Skeletal muscle satellite cell (primary cell): Measurements from ENCODE around the gene SLC26A2.
A peak's percentile ranks its signal among the peaks of the same experiment; 100 is the strongest.

Experiments
- H3K27me3 ChIP-seq: 2 replicates; pipeline ENCODE4 v1.7.0; 2013; ENCODE audit warnings: low read length; ENCODE audit not compliant: control insufficient read depth, insufficient read depth
- H3K36me3 ChIP-seq: 2 replicates; pipeline ENCODE4 v1.7.0; 2013; ENCODE audit warnings: mild to moderate bottlenecking, control low read depth, low read length; ENCODE audit not compliant: insufficient read depth
- H3K4me1 ChIP-seq: 2 replicates; pipeline ENCODE4 v1.7.0; 2013; ENCODE audit warnings: low read length; ENCODE audit not compliant: control insufficient read depth, insufficient read depth
- H3K4me2 ChIP-seq: 2 replicates; pipeline ENCODE4 v1.7.0; 2013; ENCODE audit warnings: mild to moderate bottlenecking, low read length
- H3K4me3 ChIP-seq: 2 replicates; pipeline ENCODE4 v1.7.0; 2013; ENCODE audit warnings: low read length
- H3K9ac ChIP-seq: 2 replicates; pipeline ENCODE4 v1.7.0; 2013; ENCODE audit warnings: mild to moderate bottlenecking, low read depth, low read length, moderate library complexity
- H3K9me3 ChIP-seq: replicated peaks from 2 replicates; pipeline ENCODE4 v1.7.0; 2013; ENCODE audit warnings: mild to moderate bottlenecking, control low read depth, low read length

SLC26A2 gene

DNA sequence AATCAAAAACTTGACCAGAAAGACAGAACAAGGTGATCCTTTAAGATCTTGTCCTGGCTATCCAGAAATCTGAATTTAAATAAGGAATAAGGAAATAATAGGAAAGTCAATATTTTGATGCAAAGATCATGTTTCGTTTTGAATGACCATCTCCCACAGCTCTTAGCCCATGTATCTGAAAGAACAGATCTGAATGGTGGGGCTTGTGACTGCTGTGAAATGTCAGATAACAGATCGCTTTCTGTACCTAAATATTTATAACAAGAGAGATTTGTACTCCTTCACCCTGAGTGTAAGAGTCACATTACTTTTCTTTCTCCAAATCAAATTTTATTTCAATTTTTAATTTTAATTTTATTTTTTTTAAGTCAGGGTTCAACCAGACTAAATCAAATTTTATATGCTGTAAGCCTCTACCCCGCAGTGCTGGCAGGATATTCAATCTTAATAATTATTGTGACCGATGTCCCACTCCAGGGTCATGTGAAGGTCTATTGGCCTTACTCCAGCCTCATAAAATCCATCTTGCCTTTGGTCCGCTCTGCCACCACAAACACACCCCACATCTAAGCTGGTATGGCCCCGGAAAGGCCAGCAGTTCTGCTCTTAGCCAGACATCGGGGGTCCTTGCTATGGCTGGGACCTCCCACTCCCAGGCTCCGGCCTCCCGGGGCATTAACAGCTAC, 7.0 kb upstream of the SLC26A2 start:
- no peak overlapping the region for H3K9ac ChIP-seq
- H3K9me3 ChIP-seq, result no peaks in the 10 kb centered on the region
- H3K27me3 ChIP-seq, result no peaks in the 10 kb centered on the region
- H3K36me3 ChIP-seq, result no peaks in the 10 kb centered on the region
- H3K4me3 ChIP-seq, result no peak overlapping the region
- H3K4me2 ChIP-seq, result no peak overlapping the region
- no peaks in the 10 kb centered on the region for H3K4me1 ChIP-seq

DNA sequence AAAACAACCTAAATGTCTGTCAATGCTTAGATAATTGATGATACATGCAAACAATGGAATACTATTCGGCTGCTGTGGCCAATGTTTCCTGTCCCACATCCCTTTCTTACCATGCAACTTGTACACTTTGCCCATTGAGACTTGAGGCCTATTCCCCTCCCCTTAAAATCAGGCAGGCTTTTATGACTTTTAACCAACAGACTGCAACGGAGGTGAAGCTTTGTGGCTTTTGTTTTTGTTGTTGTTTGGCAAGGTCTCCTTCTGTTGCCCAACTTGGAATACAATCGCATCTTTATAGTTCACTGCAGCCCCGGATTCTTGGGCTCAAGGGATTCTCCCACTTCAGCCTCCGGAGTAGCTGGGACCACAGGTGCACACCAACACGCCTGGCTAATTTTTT, 5.8 kb upstream of the SLC26A2 start:
- H3K36me3 ChIP-seq, result no peaks in the 10 kb centered on the region
- peaks cover 4% of the 10 kb centered on the region for H3K4me1 ChIP-seq
- no peaks in the 10 kb centered on the region for H3K27me3 ChIP-seq
- H3K9ac ChIP-seq, result no peak overlapping the region
- no peak overlapping the region for H3K4me2 ChIP-seq
- no peak overlapping the region for H3K4me3 ChIP-seq
- H3K9me3 ChIP-seq, result no peaks in the 10 kb centered on the region

DNA sequence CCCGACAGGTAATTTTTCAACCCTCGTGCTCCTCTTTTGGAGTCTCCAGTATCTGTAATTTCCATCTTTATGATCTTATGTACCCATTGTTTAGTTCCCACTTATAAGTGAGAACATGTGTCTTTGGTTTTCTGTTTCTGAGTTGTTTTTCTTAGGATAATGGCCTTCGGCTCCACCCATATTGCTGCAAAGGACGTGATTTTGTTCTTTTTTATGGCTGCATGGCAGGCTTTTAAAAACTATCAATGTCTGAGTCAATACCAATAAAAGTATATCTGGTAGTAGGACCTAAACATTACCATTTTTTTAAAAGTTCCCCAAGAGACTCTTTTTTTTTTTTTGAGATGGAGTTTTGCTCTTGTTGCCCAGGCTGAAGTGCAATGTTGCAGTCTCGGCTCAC, 3.9 kb upstream of the SLC26A2 start:
- no peak overlapping the region for H3K9ac ChIP-seq
- H3K27me3 ChIP-seq, result no peaks in the 10 kb centered on the region
- H3K4me2 ChIP-seq, result no peak overlapping the region

DNA sequence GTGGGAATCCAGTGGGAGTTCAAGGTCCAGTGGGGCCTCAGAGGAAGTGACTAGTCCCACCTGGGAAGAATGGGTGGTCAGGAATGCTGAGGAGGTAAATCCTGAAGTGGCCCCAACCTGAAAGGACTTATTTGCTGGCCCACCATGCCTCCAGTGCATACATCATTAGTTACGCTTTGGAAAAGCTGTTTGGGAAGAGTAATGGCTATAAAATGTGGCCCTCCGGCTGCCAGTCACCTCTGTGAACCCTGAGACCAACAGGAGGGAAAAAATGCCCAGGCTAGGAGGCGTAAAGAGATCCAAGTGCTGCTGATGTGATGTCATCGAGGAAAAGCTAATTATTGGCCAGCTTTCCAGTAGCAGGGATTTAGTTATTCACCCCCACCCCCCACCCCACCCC, 2.7 kb upstream of the SLC26A2 start:
- Histone ChIP-seq H3K4me2 (no peak overlapping the region), H3K9ac (no peak overlapping the region), H3K9me3 (no peaks in the 10 kb centered on the region), H3K36me3 (peaks cover 3% of the 10 kb centered on the region), H3K27me3 (no peaks in the 10 kb centered on the region), H3K4me3 (no peak overlapping the region), H3K4me1 (peaks cover 18% of the 10 kb centered on the region)

More for the DNA sequence above, 3.9 kb upstream of the SLC26A2 start:
- Histone ChIP-seq H3K36me3 (no peaks in the 10 kb centered on the region), H3K4me1 (peaks cover 16% of the 10 kb centered on the region), H3K9me3 (no peaks in the 10 kb centered on the region), H3K4me3 (no peak overlapping the region)

DNA sequence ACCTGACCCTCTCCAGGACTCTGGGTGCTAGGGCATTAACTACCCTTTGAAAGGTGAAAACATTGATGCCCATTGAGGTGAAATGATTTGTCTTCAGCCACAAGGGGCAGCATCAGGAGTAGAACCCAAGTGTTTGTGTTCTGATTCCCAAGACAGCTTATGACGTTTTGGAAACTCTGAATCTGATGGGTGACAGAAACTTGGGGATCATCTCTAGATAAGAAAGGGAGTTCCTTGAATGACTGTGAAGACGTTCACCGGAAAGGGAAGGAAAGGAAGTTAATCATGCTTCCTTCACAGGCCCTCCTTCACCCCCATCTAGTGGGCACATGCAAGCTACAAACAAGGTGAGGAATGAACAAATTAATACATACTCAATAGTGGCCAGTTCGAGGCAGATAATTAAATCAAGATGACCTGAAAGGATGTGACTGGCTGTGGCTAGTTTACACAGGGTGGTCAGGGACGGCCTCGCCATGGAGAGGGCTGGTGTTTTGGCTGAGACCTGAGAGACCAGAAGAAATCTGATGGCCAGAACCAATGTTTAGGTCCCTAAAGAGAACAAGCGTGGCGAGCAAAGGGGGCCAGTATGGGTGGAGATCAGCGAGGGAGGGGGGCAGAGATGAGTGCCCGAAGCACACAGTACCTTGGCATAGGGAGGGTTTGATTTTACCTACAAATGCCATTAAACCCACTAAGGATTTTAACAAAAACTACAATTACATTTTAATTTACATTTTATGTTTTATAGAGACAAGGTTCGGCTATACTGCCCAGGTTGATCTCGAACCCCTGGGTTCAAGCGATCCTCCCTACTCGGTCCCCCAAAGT, 937 bp upstream of the SLC26A2 start:
- peak overlapping the region; percentile 89 for H3K9ac ChIP-seq

DNA sequence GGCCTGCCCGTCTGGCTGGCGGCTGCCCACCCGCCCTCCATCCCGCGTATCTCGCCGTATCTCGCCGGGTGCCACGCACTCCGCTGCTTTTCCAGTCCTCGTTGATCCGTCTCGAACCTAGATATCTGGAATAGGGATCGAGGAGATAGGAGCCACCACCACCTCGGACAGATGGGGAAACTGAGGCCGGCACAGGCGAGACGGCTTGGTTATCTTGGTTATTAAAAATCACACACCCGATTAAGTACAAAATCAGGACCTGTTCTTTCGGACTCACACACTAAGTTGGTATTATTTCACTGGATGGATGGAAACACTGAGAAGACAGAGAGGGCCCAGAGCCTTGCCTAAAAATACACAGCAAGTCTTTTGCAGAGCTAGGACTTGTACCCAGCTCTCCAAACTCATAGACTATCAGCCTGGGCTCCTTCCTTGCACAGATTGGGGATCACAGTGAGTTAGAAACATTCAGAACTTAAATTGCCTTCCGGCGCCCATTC, 678 bp downstream of the SLC26A2 start:
- Histone ChIP-seq H3K9me3 (no peaks in the 10 kb centered on the region), H3K36me3 (peaks cover 3% of the 10 kb centered on the region), H3K27me3 (no peaks in the 10 kb centered on the region), H3K9ac (peak overlapping the region; percentile 90), H3K4me2 (peak overlapping the region; percentile 96), H3K4me1 (peaks cover 18% of the 10 kb centered on the region), H3K4me3 (peak overlapping the region; percentile 97)

More for the DNA sequence above, 937 bp upstream of the SLC26A2 start:
- Histone ChIP-seq H3K9me3 (no peaks in the 10 kb centered on the region), H3K36me3 (peaks cover 3% of the 10 kb centered on the region), H3K27me3 (no peaks in the 10 kb centered on the region), H3K4me1 (peaks cover 18% of the 10 kb centered on the region), H3K4me3 (peak overlapping the region; percentile 97), H3K4me2 (peak overlapping the region; percentile 96)

DNA sequence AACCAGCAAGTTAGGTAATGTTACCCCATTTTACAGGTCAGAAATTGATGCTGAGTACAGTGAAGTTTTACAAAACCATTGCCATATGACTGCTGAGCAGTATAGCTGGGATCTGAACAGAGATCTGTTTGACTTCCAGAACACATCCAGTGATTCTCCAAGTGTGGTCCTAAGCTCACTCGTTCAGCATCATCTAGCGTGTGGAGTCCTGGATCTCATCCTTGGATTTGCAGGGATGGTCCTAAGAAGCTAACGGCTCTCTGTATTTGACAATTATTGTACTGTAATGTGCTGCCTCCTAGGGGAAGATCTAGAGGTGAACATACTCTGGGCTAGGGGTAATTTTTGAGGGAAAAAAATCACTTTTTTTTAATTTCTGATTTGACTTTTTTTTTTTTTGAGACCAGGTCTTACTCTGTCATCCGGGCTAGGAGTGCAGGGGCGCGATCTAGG, 1.4 kb downstream of the SLC26A2 start:
- Histone ChIP-seq H3K9ac (peak overlapping the region; percentile 90), H3K27me3 (no peaks in the 10 kb centered on the region), H3K4me1 (peaks cover 18% of the 10 kb centered on the region), H3K9me3 (no peaks in the 10 kb centered on the region), H3K4me3 (peak overlapping the region; percentile 97), H3K4me2 (peak overlapping the region; percentile 96), H3K36me3 (peaks cover 3% of the 10 kb centered on the region)

DNA sequence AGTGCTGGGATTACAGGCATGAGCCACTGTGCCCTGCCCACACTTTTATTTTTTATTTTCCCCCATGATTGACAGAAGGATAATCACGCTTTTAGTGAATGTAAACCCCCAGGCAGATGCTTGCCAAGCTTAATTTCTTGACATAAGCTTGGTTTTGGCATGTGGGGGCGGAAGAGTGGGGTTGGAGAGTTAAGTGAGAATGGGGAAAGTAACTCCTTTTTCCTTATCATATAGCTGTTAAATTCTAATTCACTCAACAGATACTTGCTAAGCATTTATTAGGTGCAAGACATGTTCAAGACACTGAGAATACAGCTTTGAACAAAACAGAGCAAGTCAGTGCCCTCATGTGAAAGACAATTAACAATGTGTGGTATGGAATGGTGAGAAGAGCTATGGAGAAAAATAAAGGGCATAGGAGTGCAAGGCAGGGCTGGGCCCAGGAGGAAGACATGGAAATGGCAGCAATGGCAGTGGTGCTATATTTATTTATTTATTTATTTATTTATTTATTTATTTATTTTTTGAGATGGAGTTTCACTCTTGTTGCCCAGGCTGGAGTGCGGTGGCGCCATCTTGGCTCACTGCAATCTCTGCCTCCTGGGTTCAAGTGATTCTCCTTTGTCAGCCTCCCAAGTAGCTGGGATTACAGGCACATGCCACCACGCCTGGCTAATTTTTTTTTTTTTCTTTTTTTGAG, 2.2 kb downstream of the SLC26A2 start:
- Histone ChIP-seq H3K4me3 (no peak overlapping the region), H3K4me2 (no peak overlapping the region), H3K9me3 (no peaks in the 10 kb centered on the region), H3K4me1 (peaks cover 18% of the 10 kb centered on the region), H3K27me3 (no peaks in the 10 kb centered on the region), H3K36me3 (peaks cover 3% of the 10 kb centered on the region), H3K9ac (no peak overlapping the region)

DNA sequence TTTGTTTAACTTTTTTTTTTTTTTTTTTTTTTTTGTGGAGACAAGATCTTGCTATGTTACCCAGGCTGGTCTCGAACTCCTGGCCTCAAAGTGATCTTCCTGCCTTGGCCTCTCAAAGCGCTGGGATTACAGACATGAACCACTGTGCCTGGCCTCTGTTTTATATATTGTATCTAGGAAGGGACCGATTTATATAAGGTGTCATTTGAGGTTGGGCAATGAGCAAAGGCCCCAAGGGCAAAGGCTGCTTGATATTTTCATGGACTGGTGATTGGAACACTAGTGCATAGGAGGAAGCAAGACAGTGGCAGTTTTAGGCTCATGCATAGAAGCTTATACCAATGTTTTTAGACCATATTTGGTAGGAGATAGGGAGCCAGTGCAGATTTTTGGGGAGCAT, 3.2 kb downstream of the SLC26A2 start:
- Histone ChIP-seq H3K4me2 (no peak overlapping the region), H3K9me3 (no peaks in the 10 kb centered on the region), H3K4me3 (no peak overlapping the region), H3K4me1 (peaks cover 18% of the 10 kb centered on the region), H3K9ac (no peak overlapping the region), H3K27me3 (no peaks in the 10 kb centered on the region), H3K36me3 (peaks cover 3% of the 10 kb centered on the region)

DNA sequence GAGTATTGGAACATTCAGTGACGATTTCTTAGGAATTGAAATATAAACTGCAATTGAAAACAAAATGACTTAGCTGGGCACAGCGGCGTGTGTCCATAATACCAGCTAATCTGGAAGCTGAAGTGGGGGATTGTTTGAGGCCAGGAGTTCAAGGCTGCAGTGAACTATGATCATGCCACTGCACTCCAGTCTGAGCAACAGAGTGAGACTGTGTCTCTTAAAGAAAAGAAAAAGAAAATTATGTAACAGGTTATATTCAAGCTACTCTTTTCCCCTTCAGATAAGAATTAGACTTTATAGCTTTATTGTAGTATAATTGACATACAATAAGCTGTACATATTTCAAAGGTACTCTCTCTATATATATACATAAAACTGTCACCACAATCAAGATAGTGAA, 6.4 kb downstream of the SLC26A2 start:
- Histone ChIP-seq H3K27me3 (no peaks in the 10 kb centered on the region), H3K9ac (no peak overlapping the region), H3K4me2 (no peak overlapping the region), H3K9me3 (no peaks in the 10 kb centered on the region), H3K36me3 (peaks cover 3% of the 10 kb centered on the region), H3K4me3 (no peak overlapping the region), H3K4me1 (no peaks in the 10 kb centered on the region)

DNA sequence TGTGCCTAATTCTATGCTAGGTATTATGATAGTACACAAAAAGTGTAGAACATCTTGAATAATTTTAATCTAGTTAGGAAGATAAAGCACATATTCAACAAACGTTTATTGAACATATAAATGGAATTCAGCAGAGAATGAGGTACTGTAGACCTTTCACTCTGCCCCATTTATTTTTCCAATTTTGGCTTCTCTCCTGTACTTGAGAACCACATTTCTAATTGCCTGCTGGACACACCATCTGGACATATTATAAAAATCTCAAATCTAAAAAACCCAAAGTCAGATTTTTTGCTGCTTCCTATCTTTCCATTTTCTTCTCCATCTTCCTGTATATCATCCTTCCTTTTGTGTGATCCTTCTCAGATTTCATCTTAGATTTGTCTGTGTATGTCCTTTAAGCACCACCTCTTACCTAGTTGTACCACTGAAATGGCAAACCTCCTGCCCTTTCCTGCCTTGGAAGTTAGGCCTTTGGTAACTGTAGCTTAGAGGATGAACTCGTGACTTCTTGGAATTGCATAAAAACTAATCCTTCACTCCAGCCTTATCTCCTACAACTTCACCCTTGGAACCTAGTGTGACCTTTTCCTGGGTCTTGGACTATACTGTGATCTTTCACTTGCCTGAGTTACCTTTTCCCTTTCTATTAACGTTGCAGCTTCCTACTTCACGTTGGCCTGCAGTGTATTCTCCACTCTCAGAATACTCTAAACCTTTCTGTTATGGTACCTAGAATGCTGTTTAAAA, 8.8 kb downstream of the SLC26A2 start:
- no peaks in the 10 kb centered on the region for H3K9me3 ChIP-seq
- no peaks in the 10 kb centered on the region for H3K4me1 ChIP-seq
- no peak overlapping the region for H3K4me3 ChIP-seq
- H3K27me3 ChIP-seq, result no peaks in the 10 kb centered on the region
- no peak overlapping the region for H3K4me2 ChIP-seq
- H3K36me3 ChIP-seq, result no peaks in the 10 kb centered on the region
- no peak overlapping the region for H3K9ac ChIP-seq
